Left ventricle myocardium inferior (tissue), 1 donor: ENCODE results near the gene FARS2. TPM values are rescaled to one million over a fixed set of nuclear protein-coding genes. Genes with fewer than 3 reads are reported as not detected.

ENCODE experiments used
- DNase-seq: peaks from one replicate; pipeline ENCODE4 v3.0.0-alpha.2; 2020
- H3K27ac ChIP-seq: fragments of 200-600 bp; replicated peaks from 2 replicates; pipeline ENCODE4 v1.8.0; 2021
- H3K27me3 ChIP-seq: fragments of 200-600 bp; 2 replicates; pipeline ENCODE4 v1.8.0; 2021; ENCODE audit warnings: low read depth
- H3K36me3 ChIP-seq: fragments of 200-600 bp; 2 replicates; pipeline ENCODE4 v1.8.0; 2021
- H3K4me1 ChIP-seq: fragments of 200-600 bp; 2 replicates; pipeline ENCODE4 v1.8.0; 2021
- H3K4me3 ChIP-seq: fragments of 200-600 bp; 2 replicates; pipeline ENCODE4 v1.8.0; 2021; ENCODE audit warnings: mild to moderate bottlenecking, moderate library complexity
- H3K9me3 ChIP-seq: fragments of 200-600 bp; replicated peaks from 2 replicates; pipeline ENCODE4 v1.8.0; 2021
- intact Hi-C: fragments of 100-400 bp; cut with micrococcal nuclease; formaldehyde crosslinking; loops from one replicate; pipeline ENCODE4 v1.11.0; 2022
- total RNA-seq: library from RNA; stranded (reverse); fragmentation: NEBNext Ultra II Directional; extraction: Animal tissue kit (Norgen Biotek cat#: 25700); gene quantifications from one replicate; pipeline ENCODE4 v1.2.1, GENCODE V29; 2021
- TF ChIP-seq, protein P1 (sequence below): fragments of 200-600 bp; IDR thresholded peaks from 2 replicates; pipeline ENCODE4 v1.8.0; 2021; ENCODE audit warnings: antibody characterized with exemption, mild to moderate bottlenecking, borderline replicate concordance
- donor health status: DM: no; HTN: yes; CAD: no; lungs with severe emphysema.

Gene FARS2
- total RNA-seq, 1 donor from 2014 or later, result 16.7 TPM

DNA sequence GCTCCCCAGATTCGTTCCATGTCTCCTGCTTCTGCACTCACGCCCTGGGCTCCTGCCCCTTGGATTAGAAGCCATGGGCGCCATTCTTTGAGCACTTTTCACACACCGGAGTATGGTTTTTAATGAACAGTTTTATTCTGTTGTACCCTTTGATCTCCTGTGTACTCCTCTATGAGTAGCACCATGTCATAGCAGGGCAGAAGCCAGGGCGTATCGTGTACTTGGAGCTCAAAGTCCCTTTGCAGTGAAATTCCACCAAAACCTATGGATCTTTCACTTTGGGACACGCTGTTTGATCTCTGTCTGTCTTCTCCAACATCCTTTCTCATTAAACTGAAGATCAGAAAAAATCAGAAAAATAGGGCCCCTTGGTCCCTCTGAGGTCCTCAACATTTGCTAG lies 470.1 kb downstream of the FARS2 start:
- H3K36me3 ChIP-seq, result no peaks in the 10 kb centered on the region
- H3K27ac ChIP-seq, result no peak overlapping the region
- H3K9me3 ChIP-seq, result no peaks in the 10 kb centered on the region
- TF ChIP-seq, protein P1, sequence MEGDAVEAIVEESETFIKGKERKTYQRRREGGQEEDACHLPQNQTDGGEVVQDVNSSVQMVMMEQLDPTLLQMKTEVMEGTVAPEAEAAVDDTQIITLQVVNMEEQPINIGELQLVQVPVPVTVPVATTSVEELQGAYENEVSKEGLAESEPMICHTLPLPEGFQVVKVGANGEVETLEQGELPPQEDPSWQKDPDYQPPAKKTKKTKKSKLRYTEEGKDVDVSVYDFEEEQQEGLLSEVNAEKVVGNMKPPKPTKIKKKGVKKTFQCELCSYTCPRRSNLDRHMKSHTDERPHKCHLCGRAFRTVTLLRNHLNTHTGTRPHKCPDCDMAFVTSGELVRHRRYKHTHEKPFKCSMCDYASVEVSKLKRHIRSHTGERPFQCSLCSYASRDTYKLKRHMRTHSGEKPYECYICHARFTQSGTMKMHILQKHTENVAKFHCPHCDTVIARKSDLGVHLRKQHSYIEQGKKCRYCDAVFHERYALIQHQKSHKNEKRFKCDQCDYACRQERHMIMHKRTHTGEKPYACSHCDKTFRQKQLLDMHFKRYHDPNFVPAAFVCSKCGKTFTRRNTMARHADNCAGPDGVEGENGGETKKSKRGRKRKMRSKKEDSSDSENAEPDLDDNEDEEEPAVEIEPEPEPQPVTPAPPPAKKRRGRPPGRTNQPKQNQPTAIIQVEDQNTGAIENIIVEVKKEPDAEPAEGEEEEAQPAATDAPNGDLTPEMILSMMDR, result no peak
- no peaks in the 10 kb centered on the region for H3K4me1 ChIP-seq
- no peaks in the 10 kb centered on the region for H3K27me3 ChIP-seq
- H3K4me3 ChIP-seq, result no peak overlapping the region
- no peak for DNase-seq
- intact Hi-C loops, result no loop called here

DNA sequence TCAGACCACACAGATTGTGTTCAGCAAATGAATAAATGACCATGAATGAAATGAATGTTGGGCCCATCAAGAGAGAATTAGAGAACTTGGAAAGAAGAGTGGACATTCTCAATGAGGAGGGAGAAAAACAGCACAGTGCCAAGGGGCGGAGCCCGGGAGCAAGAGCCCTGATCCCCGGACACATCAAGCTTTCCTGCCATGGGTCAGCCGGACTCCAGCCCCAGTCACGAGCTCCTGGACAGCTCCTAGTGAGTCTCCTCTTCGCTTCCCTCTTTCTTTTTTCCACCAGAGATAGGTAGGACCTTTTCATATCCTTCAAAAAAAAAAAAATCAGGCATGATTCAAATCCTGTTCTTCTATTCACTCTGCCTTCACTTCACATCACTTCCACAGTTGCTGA lies 471.2 kb downstream of the FARS2 start:
- H3K4me1 ChIP-seq, result no peaks in the 10 kb centered on the region
- DNase-seq, result no peak
- no peak overlapping the region for H3K4me3 ChIP-seq
- H3K27ac ChIP-seq, result no peak overlapping the region
- no peaks in the 10 kb centered on the region for H3K9me3 ChIP-seq
- TF ChIP-seq, protein P1, result no peak
- intact Hi-C loops, result no loop called here
- no peaks in the 10 kb centered on the region for H3K36me3 ChIP-seq
- no peaks in the 10 kb centered on the region for H3K27me3 ChIP-seq

DNA sequence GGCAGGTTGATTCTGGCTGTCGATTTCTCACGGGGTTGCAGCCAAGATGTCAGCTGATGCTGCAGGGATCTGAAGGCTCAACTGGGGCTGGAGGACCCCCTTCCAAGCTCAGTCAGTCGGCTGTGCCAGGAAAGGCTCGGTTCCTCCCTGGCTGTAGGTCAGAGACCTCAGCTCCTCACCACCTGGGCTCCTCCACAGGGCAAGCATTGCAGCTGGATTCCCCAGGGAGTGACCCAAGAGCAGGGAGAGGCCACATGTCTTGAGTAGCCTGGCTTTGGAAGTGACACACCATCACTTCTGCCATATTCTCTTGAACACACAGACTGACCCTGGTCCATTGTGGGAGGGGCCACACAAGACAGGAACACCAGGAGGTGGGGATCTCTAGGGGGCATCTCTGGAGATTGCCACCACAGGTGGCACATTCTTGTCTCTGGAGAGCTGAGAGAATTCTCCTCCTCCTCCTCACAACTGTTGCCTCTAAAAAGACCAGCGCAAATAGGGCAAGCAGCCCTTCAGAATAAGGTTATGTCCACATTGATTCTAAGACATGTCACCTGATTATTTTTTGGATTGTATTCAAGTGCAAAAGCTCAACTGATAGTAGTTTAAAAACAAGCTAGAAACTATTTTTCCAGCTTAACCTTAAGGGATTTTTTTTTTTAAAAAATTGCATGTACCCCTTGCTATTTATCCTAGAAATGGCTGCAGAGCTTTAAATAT lies 474.9 kb downstream of the FARS2 start:
- TF ChIP-seq, protein P1, result no peak
- Histone ChIP-seq H3K4me1 (no peaks in the 10 kb centered on the region), H3K36me3 (no peaks in the 10 kb centered on the region), H3K27me3 (no peaks in the 10 kb centered on the region), H3K4me3 (no peak overlapping the region), H3K9me3 (no peaks in the 10 kb centered on the region), H3K27ac (no peak overlapping the region)
- DNase-seq, result no peak
- intact Hi-C loops, result no loop called here

DNA sequence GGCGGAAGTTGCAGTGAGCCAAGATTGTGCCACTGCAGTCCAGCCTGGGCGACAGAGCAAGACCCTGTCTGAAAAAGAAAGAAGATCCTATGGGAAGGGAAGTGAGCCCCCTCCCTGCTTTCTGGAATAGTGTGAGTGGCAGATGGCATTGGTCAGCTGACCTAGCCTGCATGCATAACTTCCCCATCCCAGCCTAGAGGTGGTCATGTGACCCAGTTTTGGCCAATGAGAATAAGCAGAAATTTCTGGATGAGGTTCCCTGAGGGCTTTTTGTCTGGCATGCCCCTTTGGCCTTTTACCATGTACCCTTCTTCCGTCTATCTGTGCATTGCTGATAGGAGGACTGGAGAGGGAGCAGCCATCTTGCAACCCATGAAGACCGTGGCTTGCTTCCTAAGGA lies 476.1 kb downstream of the FARS2 start:
- H3K9me3 ChIP-seq, result no peaks in the 10 kb centered on the region
- no peak overlapping the region for H3K27ac ChIP-seq
- no peaks in the 10 kb centered on the region for H3K27me3 ChIP-seq
- no peaks in the 10 kb centered on the region for H3K36me3 ChIP-seq
- no peak overlapping the region for H3K4me3 ChIP-seq
- intact Hi-C loops, result no loop called here
- no peak for DNase-seq
- TF ChIP-seq, protein P1, result no peak
- H3K4me1 ChIP-seq, result no peaks in the 10 kb centered on the region

DNA sequence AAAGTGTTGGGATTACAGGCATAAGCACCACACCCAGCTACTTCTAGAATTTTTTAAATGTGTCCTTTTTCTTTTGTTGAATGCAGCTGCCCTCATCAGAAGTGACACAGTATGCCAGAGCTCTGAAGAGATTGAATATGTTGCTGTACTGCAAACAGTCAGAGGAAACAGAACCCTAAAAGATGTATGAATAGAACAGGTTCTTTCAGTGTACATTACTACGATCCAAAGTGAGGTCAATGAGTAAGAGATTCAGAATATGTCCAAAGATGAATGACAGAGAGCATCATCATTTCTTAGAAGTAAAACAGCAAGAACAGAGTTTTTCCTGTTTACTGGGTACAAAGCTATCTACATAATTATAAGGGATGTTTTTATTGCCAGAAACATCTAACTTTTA lies 476.9 kb downstream of the FARS2 start:
- Histone ChIP-seq H3K27ac (no peak overlapping the region), H3K27me3 (no peaks in the 10 kb centered on the region), H3K9me3 (no peaks in the 10 kb centered on the region), H3K4me1 (no peaks in the 10 kb centered on the region), H3K36me3 (no peaks in the 10 kb centered on the region), H3K4me3 (no peak overlapping the region)
- TF ChIP-seq, protein P1, result no peak
- intact Hi-C loops, result no loop called here
- no peak for DNase-seq
